Glutamatergic neuron (in vitro differentiated cells): Measurements from ENCODE around the gene C5orf34. TPM values are rescaled to one million over a fixed set of nuclear protein-coding genes. Genes with fewer than 3 reads are reported as not detected.

Experiments
- DNase-seq: peaks from one replicate; pipeline ENCODE4 v3.0.0; 2022
- H3K27ac Mint-ChIP-seq: one replicate; pipeline ENCODE4 v1.8.0; 2020; ENCODE audit warnings: mild to moderate bottlenecking, mixed read lengths, inconsistent platforms; ENCODE audit not compliant: unreplicated experiment
- H3K27me3 Mint-ChIP-seq: one replicate; pipeline ENCODE4 v1.8.0; 2020; ENCODE audit warnings: mild to moderate bottlenecking, moderate library complexity, mixed read lengths, inconsistent platforms; ENCODE audit not compliant: unreplicated experiment
- H3K36me3 Mint-ChIP-seq: one replicate; pipeline ENCODE4 v1.8.0; 2020; ENCODE audit warnings: mild to moderate bottlenecking, mixed read lengths, inconsistent platforms; ENCODE audit not compliant: unreplicated experiment
- H3K4me1 Mint-ChIP-seq: one replicate; pipeline ENCODE4 v1.8.0; 2020; ENCODE audit warnings: mild to moderate bottlenecking, low read depth, mixed read lengths, inconsistent platforms; ENCODE audit not compliant: unreplicated experiment
- H3K4me3 Mint-ChIP-seq: one replicate; pipeline ENCODE4 v1.8.0; 2020; ENCODE audit warnings: mild to moderate bottlenecking, mixed read lengths, inconsistent platforms; ENCODE audit not compliant: unreplicated experiment
- H3K9me3 Mint-ChIP-seq: one replicate; pipeline ENCODE4 v1.8.0; 2020; ENCODE audit warnings: mild to moderate bottlenecking, moderate library complexity, mixed read lengths, inconsistent platforms; ENCODE audit not compliant: unreplicated experiment
- CTCF ChIP-seq: fragments of 200-600 bp; sonication (generic); IDR thresholded peaks from one replicate; pipeline ENCODE4 v1.5.0; 2021; ENCODE audit not compliant: partially characterized antibody, unreplicated experiment
- total RNA-seq: library from RNA; stranded (reverse); fragmentation: NEBNext Ultra II Directional; extraction: Animal tissue kit (Norgen Biotek cat#: 25700); gene quantifications from one replicate; pipeline ENCODE4 v1.2.1, GENCODE V29; 2021; ENCODE audit not compliant: unreplicated experiment

Gene C5orf34
- total RNA-seq, 1 donor from 2014 or later, result 10.2 TPM

- H3K4me1 Mint-ChIP-seq, result no peaks in the 10 kb centered on the region
- TF ChIP-seq CTCF, result no peak
- no peak for DNase-seq
Observed at GRCh38 chr5:43497311-43498104, 17.4 kb downstream of the C5orf34 start.

DNA sequence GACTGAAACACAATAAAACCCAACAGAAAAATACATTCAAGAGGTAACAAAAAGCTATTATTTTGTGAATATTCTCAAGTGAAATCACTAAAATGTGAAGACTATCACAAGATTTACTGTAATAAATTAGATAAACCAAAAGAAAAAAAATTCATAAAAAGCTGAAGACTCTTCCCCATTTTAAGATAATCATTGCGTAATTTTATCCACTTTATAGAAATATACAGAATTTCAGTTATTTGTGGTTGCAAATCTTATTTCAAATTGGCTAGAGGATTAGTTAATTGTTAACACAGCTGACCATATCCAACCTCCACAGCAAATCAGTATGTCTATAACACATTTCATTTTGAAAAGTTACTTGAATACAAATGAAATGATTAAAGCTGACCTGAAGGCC lies 23.6 kb downstream of the C5orf34 start:
- Mint-ChIP-seq H3K27me3 (no peaks in the 10 kb centered on the region), H3K9me3 (no peaks in the 10 kb centered on the region), H3K36me3 (no peaks in the 10 kb centered on the region), H3K27ac (no peak overlapping the region), H3K4me3 (no peak overlapping the region), H3K4me1 (no peaks in the 10 kb centered on the region)
- TF ChIP-seq CTCF, result no peak
- DNase-seq, result no peak

More at GRCh38 chr5:43497311-43498104, 17.4 kb downstream of the C5orf34 start:
- no peaks in the 10 kb centered on the region for H3K36me3 Mint-ChIP-seq
- no peaks in the 10 kb centered on the region for H3K9me3 Mint-ChIP-seq
- H3K4me3 Mint-ChIP-seq, result peak overlapping the region; percentile 3
- no peak overlapping the region for H3K27ac Mint-ChIP-seq
- no peaks in the 10 kb centered on the region for H3K27me3 Mint-ChIP-seq

DNA sequence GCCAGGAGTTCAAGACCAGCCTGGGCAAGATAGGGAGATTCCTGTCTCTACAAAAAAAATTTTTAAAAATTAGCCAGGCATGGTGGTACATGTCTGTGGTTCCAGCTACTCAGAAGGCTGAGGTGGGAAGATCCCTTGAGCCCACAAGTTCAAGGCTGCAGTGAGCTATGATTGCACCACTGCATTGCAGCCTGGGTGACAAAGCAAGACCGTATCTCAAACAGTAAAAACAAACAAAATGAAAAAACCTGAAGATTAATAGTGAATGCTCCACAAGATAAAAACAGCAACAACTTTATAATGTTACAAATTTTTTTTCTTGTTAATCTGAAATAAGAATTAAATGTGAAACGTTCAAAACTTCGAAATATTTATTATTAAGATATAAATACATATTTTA lies 28.6 kb downstream of the C5orf34 start:
- no peak for TF ChIP-seq CTCF
- Mint-ChIP-seq H3K9me3 (peaks cover 7% of the 10 kb centered on the region), H3K4me1 (peaks cover 7% of the 10 kb centered on the region), H3K4me3 (no peak overlapping the region), H3K36me3 (no peaks in the 10 kb centered on the region), H3K27ac (no peak overlapping the region), H3K27me3 (peaks cover 2% of the 10 kb centered on the region)
- no peak for DNase-seq

GRCh38 chr5:43485406-43485805 lies 29.5 kb downstream of the C5orf34 start:
- TF ChIP-seq CTCF, result no peak
- peak overlapping the region; percentile 5 for H3K4me3 Mint-ChIP-seq
- no peaks in the 10 kb centered on the region for H3K36me3 Mint-ChIP-seq

DNA sequence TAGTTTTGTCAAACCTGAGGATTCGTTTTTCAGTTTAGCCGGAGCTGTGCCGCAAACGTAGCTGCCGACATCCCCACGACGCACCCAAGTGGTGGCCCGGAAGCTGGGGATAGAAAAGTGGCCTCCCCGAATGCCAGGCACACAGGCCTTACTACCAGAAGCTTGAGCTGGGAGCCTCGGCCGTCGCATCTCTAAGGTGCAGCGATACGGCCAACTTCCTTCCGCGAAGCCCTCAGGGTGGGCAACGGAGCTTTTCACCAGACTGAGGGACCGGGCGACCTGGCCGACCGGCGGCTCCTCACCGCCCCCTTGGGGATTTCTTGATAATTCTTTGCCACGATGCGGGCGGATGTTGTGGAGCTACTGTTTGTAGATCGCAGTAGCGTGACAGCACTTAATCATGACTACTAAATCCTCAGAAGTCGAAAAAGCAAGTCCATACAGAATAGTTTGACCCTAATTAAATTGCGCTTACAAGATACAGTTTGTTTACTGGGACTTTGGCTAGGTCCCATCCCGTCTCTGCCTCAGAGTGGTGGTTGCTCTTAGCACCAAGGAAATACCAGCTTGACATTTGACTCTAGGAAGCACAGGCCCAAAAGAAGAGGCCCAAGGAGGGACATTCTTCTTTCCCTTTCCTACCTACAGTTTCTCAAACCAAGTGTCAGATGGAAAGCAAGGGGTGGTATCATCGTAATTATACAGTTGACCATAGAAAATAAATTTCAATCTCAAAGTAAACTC lies 30.7 kb downstream of the C5orf34 start:
- H3K27me3 Mint-ChIP-seq, result peaks cover 4% of the 10 kb centered on the region
- H3K9me3 Mint-ChIP-seq, result peaks cover 7% of the 10 kb centered on the region
- peaks cover 7% of the 10 kb centered on the region for H3K4me1 Mint-ChIP-seq
- peak; percentile 79 for DNase-seq
- H3K4me3 Mint-ChIP-seq, result peak overlapping the region; percentile 98
- TF ChIP-seq CTCF, result peak; percentile 63
- H3K36me3 Mint-ChIP-seq, result no peaks in the 10 kb centered on the region
- H3K27ac Mint-ChIP-seq, result peak overlapping the region; percentile 93

More at GRCh38 chr5:43485406-43485805, 29.5 kb downstream of the C5orf34 start:
- Mint-ChIP-seq H3K27ac (no peak overlapping the region), H3K4me1 (peaks cover 7% of the 10 kb centered on the region), H3K27me3 (peaks cover 4% of the 10 kb centered on the region), H3K9me3 (peaks cover 7% of the 10 kb centered on the region)
- DNase-seq, result no peak
